Adipocyte (in vitro differentiated cells): Measurements from ENCODE around the gene SERPINB2.
"Not testable (repeated sequence)": the region's sequence is repeated elsewhere in the genome, so short reads cannot be mapped to it uniquely, and the experiment has no call there.

Experiments
- DNase-seq: peaks from one replicate; pipeline ENCODE4 v3.0.0-alpha.2; 2015; ENCODE audit warnings: low read depth
- H3K27me3 ChIP-seq: replicated peaks from 2 replicates; pipeline ENCODE4 v1.7.0; 2013; ENCODE audit warnings: mild to moderate bottlenecking, low read length, moderate library complexity; ENCODE audit not compliant: control insufficient read depth, insufficient read depth
- H3K36me3 ChIP-seq: 2 replicates; pipeline ENCODE4 v1.7.0; 2013; ENCODE audit warnings: low read length, mild to moderate bottlenecking, moderate library complexity; ENCODE audit not compliant: control insufficient read depth, insufficient read depth, severe bottlenecking
- H3K4me1 ChIP-seq: 2 replicates; pipeline ENCODE4 v1.7.0; 2013; ENCODE audit warnings: mild to moderate bottlenecking, low read length, moderate library complexity; ENCODE audit not compliant: control insufficient read depth, insufficient read depth
- H3K4me3 ChIP-seq: 2 replicates; pipeline ENCODE4 v1.7.0; 2013; ENCODE audit warnings: mild to moderate bottlenecking, low read length, moderate library complexity
- H3K9ac ChIP-seq: 2 replicates; pipeline ENCODE4 v1.7.0; 2013; ENCODE audit warnings: mild to moderate bottlenecking, low read length, moderate library complexity
- H3K9me3 ChIP-seq: 2 replicates; pipeline ENCODE4 v1.7.0; 2013; ENCODE audit warnings: mild to moderate bottlenecking, low read length, moderate library complexity; ENCODE audit not compliant: control insufficient read depth

The SERPINB2 gene

GRCh38 chr18:63906056-63906455 lies 18.6 kb downstream of the SERPINB2 start:
- Histone ChIP-seq H3K4me3 (no peak overlapping the region), H3K9me3 (no peaks in the 10 kb centered on the region), H3K27me3 (no peaks in the 10 kb centered on the region), H3K9ac (no peak overlapping the region), H3K4me1 (peaks cover 12% of the 10 kb centered on the region), H3K36me3 (no peaks in the 10 kb centered on the region)
- no peak for DNase-seq

- peaks cover 12% of the 10 kb centered on the region for H3K4me1 ChIP-seq
- H3K36me3 ChIP-seq, result no peaks in the 10 kb centered on the region
- DNase-seq, result no peak
- no peaks in the 10 kb centered on the region for H3K27me3 ChIP-seq
- H3K4me3 ChIP-seq, result no peak within 1 kb of the TSS
- no peak within 1 kb of the TSS for H3K9ac ChIP-seq
- no peaks in the 10 kb centered on the region for H3K9me3 ChIP-seq
These were observed 20.2 kb downstream of the SERPINB2 start, which contains the start of gene SERPINB10 for GRCh38 chr18:63907664-63908063. TSS of gene SERPINB10 (plus strand) at chr18:63907958. CDS start at chr18:63915511, 7,553 bp downstream.

- no peak overlapping the region for H3K9ac ChIP-seq
- H3K36me3 ChIP-seq, result no peaks in the 10 kb centered on the region
- no peak overlapping the region for H3K4me3 ChIP-seq
- H3K9me3 ChIP-seq, result no peaks in the 10 kb centered on the region
- H3K27me3 ChIP-seq, result no peaks in the 10 kb centered on the region
- DNase-seq, result no peak
- H3K4me1 ChIP-seq, result peaks cover 12% of the 10 kb centered on the region
These were observed 21.4 kb downstream of the SERPINB2 start for GRCh38 chr18:63908858-63909257.

- no peaks in the 10 kb centered on the region for H3K27me3 ChIP-seq
- peaks cover 12% of the 10 kb centered on the region for H3K4me1 ChIP-seq
- no peaks in the 10 kb centered on the region for H3K9me3 ChIP-seq
- H3K9ac ChIP-seq, result no peak overlapping the region
- DNase-seq, result no peak
- no peak overlapping the region for H3K4me3 ChIP-seq
- no peaks in the 10 kb centered on the region for H3K36me3 ChIP-seq
These were observed 22.4 kb downstream of the SERPINB2 start for GRCh38 chr18:63909870-63910269.

GRCh38 chr18:63917817-63918216 lies 30.3 kb downstream of the SERPINB2 start:
- Histone ChIP-seq H3K27me3 (no peaks in the 10 kb centered on the region), H3K4me3 (no peak overlapping the region), H3K4me1 (no peaks in the 10 kb centered on the region), H3K36me3 (no peaks in the 10 kb centered on the region), H3K9me3 (no peaks in the 10 kb centered on the region), H3K9ac (no peak overlapping the region)
- peak; percentile 9 for DNase-seq

- H3K36me3 ChIP-seq, result no peaks in the 10 kb centered on the region
These were observed 34.5 kb downstream of the SERPINB2 start for GRCh38 chr18:63922049-63922448.

GRCh38 chr18:63924551-63924950 lies 37.0 kb downstream of the SERPINB2 start:
- Histone ChIP-seq H3K4me3 (no peak overlapping the region), H3K9ac (no peak overlapping the region), H3K36me3 (no peaks in the 10 kb centered on the region), H3K9me3 (no peaks in the 10 kb centered on the region), H3K4me1 (no peaks in the 10 kb centered on the region), H3K27me3 (no peaks in the 10 kb centered on the region)
- DNase-seq, result peak; percentile 40

More at GRCh38 chr18:63922049-63922448, 34.5 kb downstream of the SERPINB2 start:
- no peaks in the 10 kb centered on the region for H3K27me3 ChIP-seq
- H3K9ac ChIP-seq, result no peak overlapping the region
- H3K4me1 ChIP-seq, result no peaks in the 10 kb centered on the region
- H3K9me3 ChIP-seq, result no peaks in the 10 kb centered on the region
- no peak overlapping the region for H3K4me3 ChIP-seq
- DNase-seq, result no peak

GRCh38 chr18:63928331-63928730 lies 40.8 kb downstream of the SERPINB2 start:
- Histone ChIP-seq H3K9me3 (no peaks in the 10 kb centered on the region), H3K36me3 (no peaks in the 10 kb centered on the region), H3K9ac (no peak overlapping the region), H3K27me3 (no peaks in the 10 kb centered on the region), H3K4me1 (no peaks in the 10 kb centered on the region), H3K4me3 (no peak overlapping the region)
- no peak for DNase-seq

- H3K27me3 ChIP-seq, DNase-seq, H3K4me1 ChIP-seq, H3K9ac ChIP-seq, H3K36me3 ChIP-seq, H3K4me3 ChIP-seq, H3K9me3 ChIP-seq: not testable (repeated sequence)
These were observed 41.9 kb downstream of the SERPINB2 start for GRCh38 chr18:63929369-63929768.

- no peaks in the 10 kb centered on the region for H3K27me3 ChIP-seq
- no peaks in the 10 kb centered on the region for H3K4me1 ChIP-seq
- H3K9me3 ChIP-seq, result no peaks in the 10 kb centered on the region
- no peaks in the 10 kb centered on the region for H3K36me3 ChIP-seq
- DNase-seq, result no peak
- no peak overlapping the region for H3K4me3 ChIP-seq
- H3K9ac ChIP-seq, result no peak overlapping the region
These were observed 43.4 kb downstream of the SERPINB2 start for GRCh38 chr18:63930773-63931354.

- peak overlapping the region; percentile 82 for H3K4me3 ChIP-seq
- peak overlapping the region; percentile 66 for H3K9ac ChIP-seq
- no peaks in the 10 kb centered on the region for H3K27me3 ChIP-seq
These were observed 48.8 kb downstream of the SERPINB2 start for GRCh38 chr18:63936156-63936931.

More at GRCh38 chr18:63936156-63936931, 48.8 kb downstream of the SERPINB2 start:
- H3K4me1 ChIP-seq, result no peaks in the 10 kb centered on the region
- no peaks in the 10 kb centered on the region for H3K9me3 ChIP-seq
- H3K36me3 ChIP-seq, result no peaks in the 10 kb centered on the region
- DNase-seq, result peak; percentile 90
